ENCODE results near the gene ST6GAL1.

ST6GAL1 gene

GRCh38 chr3:186920796-186921195 is 9.5 kb upstream of the ST6GAL1 start:
- TF ChIP-seq CEBPB (IDR thresholded peaks at IDR 0.05): no peak
- TF ChIP-seq USF1 (IDR thresholded peaks at IDR 0.05): no peak
- TF ChIP-seq EP300 (IDR thresholded peaks at IDR 0.05; ENCODE audit: borderline replicate concordance): no peak
- TF ChIP-seq FOXM1 (IDR thresholded peaks at IDR 0.05; ENCODE audit: borderline replicate concordance, low read depth): no peak
- TF ChIP-seq NFIC (IDR thresholded peaks at IDR 0.05): no peak

- TF ChIP-seq USF1 (IDR thresholded peaks at IDR 0.05): no peak
- no peak for TF ChIP-seq FOXM1 (IDR thresholded peaks at IDR 0.05; ENCODE audit: borderline replicate concordance, low read depth)
- no peak for TF ChIP-seq EP300 (IDR thresholded peaks at IDR 0.05; ENCODE audit: borderline replicate concordance)
- no peak for TF ChIP-seq MAX (IDR thresholded peaks at IDR 0.05)
- TF ChIP-seq RAD21 (IDR thresholded peaks at IDR 0.05; ENCODE audit: low read depth): no peak
- no peak for TF ChIP-seq TCF12 (IDR thresholded peaks at IDR 0.05; ENCODE audit: low read depth)
- TF ChIP-seq ZBTB7A (IDR thresholded peaks at IDR 0.05; ENCODE audit: low read depth): no peak
- TF ChIP-seq CREB1 (IDR thresholded peaks at IDR 0.05; ENCODE audit: low read depth): no peak
- no peak for TF ChIP-seq TAF1 (IDR thresholded peaks at IDR 0.05; ENCODE audit: low read depth)
- TF ChIP-seq YY1 (IDR thresholded peaks at IDR 0.05; ENCODE audit: low read depth): no peak
- no peak for TF ChIP-seq NFIC (IDR thresholded peaks at IDR 0.05)
- TF ChIP-seq EGR1 (IDR thresholded peaks at IDR 0.05): no peak
- TF ChIP-seq REST (IDR thresholded peaks at IDR 0.05; ENCODE audit: low read depth): no peak
- no peak for TF ChIP-seq TEAD4 (IDR thresholded peaks at IDR 0.05)
Measured at GRCh38 chr3:186921578-186921977, 8.7 kb upstream of the ST6GAL1 start.

- TF ChIP-seq EP300 (IDR thresholded peaks at IDR 0.05; ENCODE audit: borderline replicate concordance): no peak
- no peak for TF ChIP-seq TCF12 (IDR thresholded peaks at IDR 0.05; ENCODE audit: low read depth)
- TF ChIP-seq FOXM1 (IDR thresholded peaks at IDR 0.05; ENCODE audit: borderline replicate concordance, low read depth): no peak
- TF ChIP-seq YY1 (IDR thresholded peaks at IDR 0.05; ENCODE audit: low read depth): no peak
- no peak for TF ChIP-seq TEAD4 (IDR thresholded peaks at IDR 0.05)
- no peak for TF ChIP-seq TAF1 (IDR thresholded peaks at IDR 0.05; ENCODE audit: low read depth)
- no peak for TF ChIP-seq EGR1 (IDR thresholded peaks at IDR 0.05)
- TF ChIP-seq CEBPB (IDR thresholded peaks at IDR 0.05): no peak
- no peak for TF ChIP-seq USF1 (IDR thresholded peaks at IDR 0.05)
- TF ChIP-seq ZBTB7A (IDR thresholded peaks at IDR 0.05; ENCODE audit: low read depth): no peak
- TF ChIP-seq REST (IDR thresholded peaks at IDR 0.05; ENCODE audit: low read depth): no peak
- TF ChIP-seq MAX (IDR thresholded peaks at IDR 0.05): no peak
- no peak for TF ChIP-seq CREB1 (IDR thresholded peaks at IDR 0.05; ENCODE audit: low read depth)
- no peak for TF ChIP-seq NFIC (IDR thresholded peaks at IDR 0.05)
- TF ChIP-seq RAD21 (IDR thresholded peaks at IDR 0.05; ENCODE audit: low read depth): no peak
Measured at GRCh38 chr3:186922224-186922623, 8.1 kb upstream of the ST6GAL1 start.

GRCh38 chr3:186922790-186923189 is 7.5 kb upstream of the ST6GAL1 start:
- TF ChIP-seq EGR1 (IDR thresholded peaks at IDR 0.05): no peak
- no peak for TF ChIP-seq RAD21 (IDR thresholded peaks at IDR 0.05; ENCODE audit: low read depth)
- no peak for TF ChIP-seq NFIC (IDR thresholded peaks at IDR 0.05)
- TF ChIP-seq TEAD4 (IDR thresholded peaks at IDR 0.05): no peak
- TF ChIP-seq MAX (IDR thresholded peaks at IDR 0.05): no peak
- no peak for TF ChIP-seq CEBPB (IDR thresholded peaks at IDR 0.05)
- TF ChIP-seq USF1 (IDR thresholded peaks at IDR 0.05): no peak
- TF ChIP-seq TCF12 (IDR thresholded peaks at IDR 0.05; ENCODE audit: low read depth): no peak
- TF ChIP-seq FOXM1 (IDR thresholded peaks at IDR 0.05; ENCODE audit: borderline replicate concordance, low read depth): no peak
- TF ChIP-seq EP300 (IDR thresholded peaks at IDR 0.05; ENCODE audit: borderline replicate concordance): no peak

GRCh38 chr3:186923241-186923640 is 7.1 kb upstream of the ST6GAL1 start:
- TF ChIP-seq EGR1 (IDR thresholded peaks at IDR 0.05) (no peak), TEAD4 (IDR thresholded peaks at IDR 0.05) (no peak), YY1 (IDR thresholded peaks at IDR 0.05; ENCODE audit: low read depth) (no peak), FOXM1 (IDR thresholded peaks at IDR 0.05; ENCODE audit: borderline replicate concordance, low read depth) (no peak), TAF1 (IDR thresholded peaks at IDR 0.05; ENCODE audit: low read depth) (no peak), TCF12 (IDR thresholded peaks at IDR 0.05; ENCODE audit: low read depth) (no peak), NFIC (IDR thresholded peaks at IDR 0.05) (no peak), REST (IDR thresholded peaks at IDR 0.05; ENCODE audit: low read depth) (no peak), MAX (IDR thresholded peaks at IDR 0.05) (no peak), ZBTB7A (IDR thresholded peaks at IDR 0.05; ENCODE audit: low read depth) (no peak), EP300 (IDR thresholded peaks at IDR 0.05; ENCODE audit: borderline replicate concordance) (no peak), CEBPB (IDR thresholded peaks at IDR 0.05) (no peak), RAD21 (IDR thresholded peaks at IDR 0.05; ENCODE audit: low read depth) (no peak), USF1 (IDR thresholded peaks at IDR 0.05) (no peak), CREB1 (IDR thresholded peaks at IDR 0.05; ENCODE audit: low read depth) (no peak)

Data from Ishikawa (cell line).